ENCODE results near the gene NDEL1. TPM values are rescaled to one million over a fixed set of nuclear protein-coding genes. Genes with fewer than 3 reads are reported as not detected.

NDEL1 gene
- total RNA-seq, 1 experiment from 2014 or later: 34.7 TPM

GRCh38 chr17:8473451-8474192 is 37.9 kb downstream of the NDEL1 start (continued):
- no peak for TF ChIP-seq PRDM15 (CRISPR knock-in tag; IDR thresholded peaks at IDR 0.05)

GRCh38 chr17:8474826-8475225 is 39.1 kb downstream of the NDEL1 start:
- TF ChIP-seq PRRX2 (CRISPR knock-in tag; IDR thresholded peaks at IDR 0.05): no peak
- no peak for TF ChIP-seq HMGA2 (CRISPR knock-in tag; IDR thresholded peaks at IDR 0.05)
- no peak for TF ChIP-seq CTCF (IDR thresholded peaks at IDR 0.05)
- TF ChIP-seq ZNF232 (CRISPR knock-in tag; IDR thresholded peaks at IDR 0.05): no peak
- TF ChIP-seq IRF2 (CRISPR knock-in tag; IDR thresholded peaks at IDR 0.05; ENCODE audit: borderline replicate concordance, low read depth): no peak
- TF ChIP-seq CREB1 (CRISPR knock-in tag; IDR thresholded peaks at IDR 0.05): no peak
- TF ChIP-seq NFYB (CRISPR knock-in tag; conservative IDR thresholded peaks at IDR 0.05; ENCODE audit: low read depth): no peak
- Mint-ChIP-seq H3K4me1 (no peaks in the 10 kb centered on the region), H3K36me3 (peaks cover 66% of the 10 kb centered on the region), H3K4me3 (no peak overlapping the region), H3K27ac (0 out of 2 replicates have a peak overlapping the region, but pooled peaks have one; percentile 3), H3K27me3 (ENCODE audit: low read depth) (no peaks in the 10 kb centered on the region), H3K9me3 (no peaks in the 10 kb centered on the region)
- no peak for ATAC-seq
- POLR2A ChIA-PET: interaction anchor here (1.1 kb wide), 1 partner anchor 39 kb away, joined by 3 read pairs; the partner anchor contains the start of gene NDEL1
- DNase-seq (ENCODE audit: low spot score): no peak
- CTCF ChIA-PET: no interaction called here

- Mint-ChIP-seq H3K4me3 (no peak overlapping the region), H3K27me3 (ENCODE audit: low read depth) (no peaks in the 10 kb centered on the region), H3K9me3 (no peaks in the 10 kb centered on the region), H3K27ac (0 out of 2 replicates have a peak overlapping the region, but pooled peaks have one; percentile 3), H3K4me1 (no peaks in the 10 kb centered on the region), H3K36me3 (peaks cover 70% of the 10 kb centered on the region)
- ChIA-PET POLR2A (interaction anchor here (0.7 to 1.1 kb wide), 2 partner anchors 20 to 40 kb away, joined by 3 read pairs; partner anchors contain the start of gene NDEL1), CTCF (no interaction called here)
- ATAC-seq (no peak), DNase-seq (ENCODE audit: low spot score) (no peak)
- no peak for TF ChIP-seq HMGXB4 (CRISPR knock-in tag; IDR thresholded peaks at IDR 0.05)
- no peak for TF ChIP-seq FOXP4 (CRISPR knock-in tag; IDR thresholded peaks at IDR 0.05)
- TF ChIP-seq ERG (CRISPR knock-in tag; IDR thresholded peaks at IDR 0.05): no peak
- no peak for TF ChIP-seq ATF6 (CRISPR knock-in tag; IDR thresholded peaks at IDR 0.05)
- no peak for TF ChIP-seq ATF1 (CRISPR knock-in tag; IDR thresholded peaks at IDR 0.05)
- no peak for TF ChIP-seq USF1 (CRISPR knock-in tag; IDR thresholded peaks at IDR 0.05)
- TF ChIP-seq ZBTB43 (CRISPR knock-in tag; IDR thresholded peaks at IDR 0.05): no peak
- no peak for TF ChIP-seq IRF1 (CRISPR knock-in tag; IDR thresholded peaks at IDR 0.05)
Observed at GRCh38 chr17:8475227-8475626, 39.5 kb downstream of the NDEL1 start.

Measured in WTC11 (cell line).